Posterior cingulate gyrus (tissue), 11 donors: ENCODE results near the gene DGCR2.

Source experiments
- DNase-seq, 10 donors: peaks; one replicate each; pipeline versions ENCODE4 v3.0.0 to v3.0.0-alpha.2; 2020 to 2021; ENCODE audit warnings: mixed read lengths in 3 of 10
- intact Hi-C: fragments of 100-400 bp; cut with DNase I; formaldehyde crosslinking; loops from one replicate; pipeline ENCODE4 v1.15.1; 2023

The DGCR2 gene

GRCh38 chr22:19111584-19111983 lies 10.6 kb downstream of the DGCR2 start:
- intact Hi-C loops, result no loop called here
- no peak for DNase-seq

GRCh38 chr22:19111140-19111539 lies 11.1 kb downstream of the DGCR2 start:
- peak in 1 of 10 donors; percentile 53 for DNase-seq
- intact Hi-C loops, result no loop called here

GRCh38 chr22:19110646-19111045 lies 11.6 kb downstream of the DGCR2 start:
- intact Hi-C loops, result no loop called here
- DNase-seq, result no peak

GRCh38 chr22:19110064-19110458 lies 12.2 kb downstream of the DGCR2 start:
- intact Hi-C loops, result no loop called here
- no peak for DNase-seq

- DNase-seq, result no peak
- intact Hi-C loops, result no loop called here
These were observed 12.8 kb downstream of the DGCR2 start for GRCh38 chr22:19109198-19110063.

GRCh38 chr22:19108807-19109197 lies 13.4 kb downstream of the DGCR2 start:
- no peak for DNase-seq

GRCh38 chr22:19107730-19108074 lies 14.5 kb downstream of the DGCR2 start:
- intact Hi-C loops, result no loop called here
- no peak for DNase-seq

More at GRCh38 chr22:19108807-19109197, 13.4 kb downstream of the DGCR2 start:
- intact Hi-C loops, result no loop called here

GRCh38 chr22:19106886-19107729 lies 15.1 kb downstream of the DGCR2 start:
- no peak for DNase-seq
- intact Hi-C loops, result no loop called here

- intact Hi-C loops, result no loop called here
- no peak for DNase-seq
These were observed 16.1 kb downstream of the DGCR2 start for GRCh38 chr22:19105867-19106802.

GRCh38 chr22:19105456-19105855 lies 16.8 kb downstream of the DGCR2 start:
- no peak for DNase-seq
- intact Hi-C loops, result no loop called here

- intact Hi-C loops, result no loop called here
- DNase-seq, result peak in 3 of 10 donors; percentile 36 to 79 (median 54)
These were observed 18.1 kb downstream of the DGCR2 start for GRCh38 chr22:19103880-19104821.

- no peak for DNase-seq
These were observed 24.1 kb downstream of the DGCR2 start for GRCh38 chr22:19098157-19098556.

GRCh38 chr22:19097518-19097917 lies 24.7 kb downstream of the DGCR2 start:
- intact Hi-C loops, result no loop called here
- no peak for DNase-seq

More at GRCh38 chr22:19098157-19098556, 24.1 kb downstream of the DGCR2 start:
- intact Hi-C loops, result no loop called here

- intact Hi-C loops, result no loop called here
- DNase-seq, result no peak
These were observed 25.7 kb downstream of the DGCR2 start for GRCh38 chr22:19096555-19096954.

GRCh38 chr22:19094393-19094997 lies 27.7 kb downstream of the DGCR2 start:
- DNase-seq, result no peak
- intact Hi-C loops, result no loop called here

GRCh38 chr22:19092725-19093124 lies 29.5 kb downstream of the DGCR2 start:
- intact Hi-C loops, result no loop called here

GRCh38 chr22:19090586-19091127 lies 31.6 kb downstream of the DGCR2 start:
- intact Hi-C loops, result no loop called here
- DNase-seq, result no peak

More at GRCh38 chr22:19092725-19093124, 29.5 kb downstream of the DGCR2 start:
- DNase-seq, result no peak

GRCh38 chr22:19090183-19090582 lies 32.0 kb downstream of the DGCR2 start:
- DNase-seq, result no peak
- intact Hi-C loops, result no loop called here
